CD14-positive monocyte (primary cell): ENCODE results near the gene C20orf173. TPM values are rescaled to one million over a fixed set of nuclear protein-coding genes. Genes with fewer than 3 reads are reported as not detected.

Experiments used
- DNase-seq, 3 donors: peaks; one replicate each; pipeline ENCODE4 v3.0.0-alpha.2; 2011 to 2022
- H2AFZ ChIP-seq: 2 replicates; pipeline ENCODE4 v1.6.0; 2012; ENCODE audit warnings: mild to moderate bottlenecking, low read depth, low read length, inconsistent platforms; ENCODE audit not compliant: insufficient read depth, poor library complexity, severe bottlenecking
- H3K27ac ChIP-seq, 2 donors: 1 replicate in 1 of 2; 2 replicates in 1 of 2; pipeline ENCODE4 v1.5.1; 2012 to 2013; ENCODE audit warnings: low read length in 2 of 2, control low read depth in 1 of 2, inconsistent platforms in 1 of 2, low read depth in 1 of 2, mild to moderate bottlenecking in 1 of 2
- H3K27me3 ChIP-seq, 2 donors: one replicate each; pipeline versions ENCODE4 v1.6.0 to v1.6.1; 2011 to 2013; ENCODE audit warnings: low read length in 2 of 2; ENCODE audit not compliant: control insufficient read depth in 2 of 2, insufficient read depth in 2 of 2
- H3K36me3 ChIP-seq, 2 donors: replicated peaks in 1 of 2; 1 replicate in 1 of 2; 2 replicates in 1 of 2; pipeline versions ENCODE4 v1.5.1 to v1.6.1; 2012 to 2013; ENCODE audit warnings: low read length in 2 of 2, control low read depth in 1 of 2, inconsistent platforms in 1 of 2, mild to moderate bottlenecking in 1 of 2; ENCODE audit not compliant: insufficient read depth in 2 of 2, control insufficient read depth in 1 of 2
- H3K4me1 ChIP-seq, 2 donors: 1 replicate in 1 of 2; 2 replicates in 1 of 2; pipeline versions ENCODE4 v1.5.1 to v1.6.1; 2012 to 2013; ENCODE audit warnings: low read length in 2 of 2, control low read depth in 1 of 2, inconsistent platforms in 1 of 2, mild to moderate bottlenecking in 1 of 2, moderate library complexity in 1 of 2; ENCODE audit not compliant: insufficient read depth in 2 of 2, control insufficient read depth in 1 of 2
- H3K4me2 ChIP-seq: replicated peaks from 2 replicates; pipeline ENCODE3; 2012; ENCODE audit warnings: low read length, moderate library complexity, mild to moderate bottlenecking; ENCODE audit not compliant: poor library complexity, severe bottlenecking; ENCODE audit errors: extremely low read depth
- H3K4me3 ChIP-seq, 3 experiments: fragments of 200-600 bp in 1 of 3; sonication (generic) in 1 of 3; replicated peaks in 1 of 3; 1 replicate in 2 of 3; 2 replicates in 1 of 3; pipeline ENCODE4 v1.5.1; 2011 to 2013; ENCODE audit warnings: low read length in 3 of 3, mild to moderate bottlenecking in 3 of 3, control low read depth in 2 of 3, low read depth in 2 of 3, inconsistent platforms in 1 of 3, moderate library complexity in 1 of 3
- H3K79me2 ChIP-seq: 2 replicates; pipeline ENCODE4 v1.6.0; 2012; ENCODE audit warnings: mild to moderate bottlenecking, control low read depth, inconsistent platforms, low read length, moderate library complexity; ENCODE audit not compliant: insufficient read depth
- H3K9ac ChIP-seq: 2 replicates; pipeline ENCODE4 v1.6.0; 2017; ENCODE audit warnings: low read length, mild to moderate bottlenecking; ENCODE audit not compliant: insufficient read depth, poor library complexity, severe bottlenecking
- H3K9me3 ChIP-seq, 2 donors: replicated peaks in 1 of 2; 1 replicate in 1 of 2; 2 replicates in 1 of 2; pipeline versions ENCODE4 v1.5.1 to v1.6.1; 2012 to 2013; ENCODE audit warnings: low read length in 2 of 2, control low read depth in 1 of 2; ENCODE audit not compliant: control insufficient read depth in 1 of 2, insufficient read depth in 1 of 2
- H4K20me1 ChIP-seq: 2 replicates; pipeline ENCODE4 v1.6.0; 2012; ENCODE audit warnings: mild to moderate bottlenecking, low read length, control low read depth, moderate library complexity; ENCODE audit not compliant: insufficient read depth
- H3K27ac Mint-ChIP-seq, 7 donors: one replicate each; pipeline ENCODE4 v1.8.0; 2020; ENCODE audit warnings: mild to moderate bottlenecking in 7 of 7, mixed read lengths in 7 of 7, moderate library complexity in 6 of 7, inconsistent platforms in 2 of 7
- H3K27me3 Mint-ChIP-seq, 3 donors: one replicate each; pipeline ENCODE4 v1.8.0; 2021 to 2022; ENCODE audit warnings: low read depth in 3 of 3, mild to moderate bottlenecking in 3 of 3, mixed read lengths in 3 of 3, moderate library complexity in 3 of 3, inconsistent platforms in 1 of 3
- H3K36me3 Mint-ChIP-seq, 2 donors: one replicate each; pipeline ENCODE4 v1.8.0; 2020; ENCODE audit warnings: mixed read lengths in 2 of 2, inconsistent platforms in 1 of 2, mild to moderate bottlenecking in 1 of 2
- H3K4me1 Mint-ChIP-seq: one replicate; pipeline ENCODE4 v1.8.0; 2020; ENCODE audit warnings: mild to moderate bottlenecking, mixed read lengths
- H3K4me3 Mint-ChIP-seq, 2 donors: one replicate each; pipeline ENCODE4 v1.8.0; 2020; ENCODE audit warnings: mild to moderate bottlenecking in 2 of 2, mixed read lengths in 2 of 2, moderate library complexity in 1 of 2
- H3K9me3 Mint-ChIP-seq, 7 donors: one replicate each; pipeline ENCODE4 v1.8.0; 2020 to 2022; ENCODE audit warnings: mixed read lengths in 7 of 7, mild to moderate bottlenecking in 6 of 7, moderate library complexity in 6 of 7, inconsistent platforms in 2 of 7
- WGBS: methylation state at CpG from one replicate; pipeline ENCODE4 v1.1.5; 2013; ENCODE audit warnings: missing lambda C conversion rate; ENCODE audit not compliant: insufficient coverage; 5-methylcytosine and 5-hydroxymethylcytosine counted together
- intact Hi-C, 2 donors: fragments of 100-400 bp; cut with micrococcal nuclease; formaldehyde crosslinking; loops; one replicate each; pipeline versions ENCODE4 v1.15.0 to v1.15.1; 2023
- polyA plus RNA-seq, 3 donors: library from polyadenylated mRNA; depleted of rRNA in 1 of 3; unstranded in 2 of 3; stranded (reverse) in 1 of 3; fragments of 300-500 nt in 2 of 3; fragments of >200 nt in 1 of 3; fragmentation: Illumina TruSeq in 2 of 3; gene quantifications; 1 replicate in 2 of 3; 2 replicates in 1 of 3; pipeline ENCODE4 v1.2.3, GENCODE V29; 2012 to 2021
- TF ChIP-seq, protein P1 (sequence below): fragments of 200-600 bp; IDR thresholded peaks from one replicate; pipeline ENCODE4 v1.8.0; 2022; ENCODE audit warnings: antibody characterized with exemption, mild to moderate bottlenecking

The C20orf173 gene
- polyA plus RNA-seq, 3 donors = not detected

DNA sequence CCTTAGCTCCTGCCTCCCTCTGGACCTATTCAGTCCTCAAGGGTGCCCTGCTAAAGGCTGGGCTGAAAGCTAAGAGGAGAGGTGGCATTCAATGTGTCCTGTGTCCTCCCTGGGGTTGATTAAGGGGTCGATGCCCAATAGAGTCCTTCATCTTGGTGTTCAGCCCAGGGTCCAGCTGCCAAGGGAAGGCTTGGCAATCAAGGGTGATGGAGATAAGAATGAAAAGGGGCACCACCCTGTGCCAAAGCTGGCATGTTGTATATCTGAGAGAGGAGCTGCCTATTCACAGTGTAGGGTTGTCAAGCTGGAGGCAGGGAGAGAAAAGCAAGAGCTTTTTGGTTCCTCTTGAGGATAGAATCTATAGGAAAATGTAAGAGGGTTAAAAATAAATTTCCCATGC is 12.3 kb downstream of the C20orf173 start:
- H3K4me3 ChIP-seq = no peak overlapping the region
- H3K4me1 ChIP-seq = no peaks in the 10 kb centered on the region
- no peak overlapping the region for H2AFZ ChIP-seq
- Mint-ChIP-seq H3K9me3 (no peaks in the 10 kb centered on the region), H3K27ac (no peak overlapping the region), H3K4me1 (no peaks in the 10 kb centered on the region), H3K4me3 (no peak overlapping the region), H3K36me3 (peaks cover 19 to 27% of the 10 kb centered on the region in 2 donors), H3K27me3 (peaks cover 2 to 3% (median 3%) of the 10 kb centered on the region in 3 donors)
- H3K9ac ChIP-seq = no peak overlapping the region
- no peak overlapping the region for H3K27ac ChIP-seq
- WGBS = 88% methylated on average over 1 of the region's 1 CpG
- H3K79me2 ChIP-seq = no peaks in the 10 kb centered on the region
- H3K27me3 ChIP-seq = no peaks in the 10 kb centered on the region
- peaks cover 20 to 37% of the 10 kb centered on the region in 2 donors for H3K36me3 ChIP-seq
- no peak overlapping the region for H3K4me2 ChIP-seq
- TF ChIP-seq, protein P1, sequence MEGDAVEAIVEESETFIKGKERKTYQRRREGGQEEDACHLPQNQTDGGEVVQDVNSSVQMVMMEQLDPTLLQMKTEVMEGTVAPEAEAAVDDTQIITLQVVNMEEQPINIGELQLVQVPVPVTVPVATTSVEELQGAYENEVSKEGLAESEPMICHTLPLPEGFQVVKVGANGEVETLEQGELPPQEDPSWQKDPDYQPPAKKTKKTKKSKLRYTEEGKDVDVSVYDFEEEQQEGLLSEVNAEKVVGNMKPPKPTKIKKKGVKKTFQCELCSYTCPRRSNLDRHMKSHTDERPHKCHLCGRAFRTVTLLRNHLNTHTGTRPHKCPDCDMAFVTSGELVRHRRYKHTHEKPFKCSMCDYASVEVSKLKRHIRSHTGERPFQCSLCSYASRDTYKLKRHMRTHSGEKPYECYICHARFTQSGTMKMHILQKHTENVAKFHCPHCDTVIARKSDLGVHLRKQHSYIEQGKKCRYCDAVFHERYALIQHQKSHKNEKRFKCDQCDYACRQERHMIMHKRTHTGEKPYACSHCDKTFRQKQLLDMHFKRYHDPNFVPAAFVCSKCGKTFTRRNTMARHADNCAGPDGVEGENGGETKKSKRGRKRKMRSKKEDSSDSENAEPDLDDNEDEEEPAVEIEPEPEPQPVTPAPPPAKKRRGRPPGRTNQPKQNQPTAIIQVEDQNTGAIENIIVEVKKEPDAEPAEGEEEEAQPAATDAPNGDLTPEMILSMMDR = no peak
- intact Hi-C loops = no loop called here
- no peaks in the 10 kb centered on the region for H3K9me3 ChIP-seq
- no peaks in the 10 kb centered on the region for H4K20me1 ChIP-seq
- DNase-seq = no peak

- 83% methylated on average over 1 of the region's 3 CpGs for WGBS
- H3K9me3 ChIP-seq = no peaks in the 10 kb centered on the region
- Mint-ChIP-seq H3K36me3 (peaks cover 30 to 38% of the 10 kb centered on the region in 2 donors), H3K9me3 (no peaks in the 10 kb centered on the region), H3K4me3 (no peak overlapping the region), H3K27ac (no peak overlapping the region), H3K27me3 (peaks cover 0 to 3% (median 2%) of the 10 kb centered on the region in 3 donors), H3K4me1 (no peaks in the 10 kb centered on the region)
- no peak overlapping the region for H3K4me2 ChIP-seq
- TF ChIP-seq, protein P1 = no peak
- no peak overlapping the region for H3K9ac ChIP-seq
- H3K27me3 ChIP-seq = no peaks in the 10 kb centered on the region
- H4K20me1 ChIP-seq = no peaks in the 10 kb centered on the region
- no peak for DNase-seq
- H3K36me3 ChIP-seq = peaks cover 27 to 47% of the 10 kb centered on the region in 2 donors
- intact Hi-C loops = no loop called here
- no peak overlapping the region for H2AFZ ChIP-seq
- H3K4me1 ChIP-seq = no peaks in the 10 kb centered on the region
- no peak overlapping the region for H3K27ac ChIP-seq
- no peaks in the 10 kb centered on the region for H3K79me2 ChIP-seq
- no peak overlapping the region for H3K4me3 ChIP-seq
Observed at GRCh38 chr20:35515949-35516645, 13.4 kb downstream of the C20orf173 start.
